MCF 10A (cell line): ENCODE data around the gene VPS16. TPM values are rescaled to one million over a fixed set of nuclear protein-coding genes. Genes with fewer than 3 reads are reported as not detected.

Experiments used
- BruUV-seq: library from RNA; stranded (reverse); fragments of 400-500 nt; replicated peaks from 2 replicates; lab custom pipeline; 2021; lab: Mats Ljungman, UMichigan
- CTCF ChIA-PET: fragments of 300-600 bp; sonication (Branson Sonifier 250); formaldehyde crosslinking; extraction: SDS; loops from one replicate; lab custom pipeline; 2021; ENCODE audit warnings: antibody characterized with exemption, inconsistent platforms; lab: Yijun Ruan, JAX
- POLR2A ChIA-PET: fragments of 300-600, 350-650 bp; sonication (Branson Sonifier 250); formaldehyde crosslinking; extraction: SDS; loops from one replicate; lab custom pipeline; 2020; ENCODE audit warnings: antibody characterized with exemption, inconsistent platforms; lab: Yijun Ruan, JAX
- DNase-seq: peaks from one replicate; pipeline ENCODE4 v3.0.0-alpha.2; 2018; ENCODE audit not compliant: unreplicated experiment
- H3K27ac Mint-ChIP-seq: one replicate; pipeline ENCODE4 v1.8.0; 2022; ENCODE audit warnings: mild to moderate bottlenecking, low read depth, mixed read lengths; ENCODE audit not compliant: unreplicated experiment
- H3K27me3 Mint-ChIP-seq: one replicate; pipeline ENCODE4 v1.8.0; 2022; ENCODE audit warnings: mixed read lengths; ENCODE audit not compliant: insufficient read depth, unreplicated experiment
- H3K36me3 Mint-ChIP-seq: one replicate; pipeline ENCODE4 v1.8.0; 2022; ENCODE audit warnings: mild to moderate bottlenecking, moderate library complexity, mixed read lengths; ENCODE audit not compliant: insufficient read depth, unreplicated experiment
- H3K4me1 Mint-ChIP-seq: one replicate; pipeline ENCODE4 v1.8.0; 2022; ENCODE audit warnings: mixed read lengths; ENCODE audit not compliant: insufficient read depth, unreplicated experiment
- H3K4me3 Mint-ChIP-seq: one replicate; pipeline ENCODE4 v1.8.0; 2022; ENCODE audit warnings: mild to moderate bottlenecking, moderate library complexity, mixed read lengths; ENCODE audit not compliant: unreplicated experiment
- H3K9me3 Mint-ChIP-seq: one replicate; pipeline ENCODE4 v1.8.0; 2022; ENCODE audit warnings: mixed read lengths; ENCODE audit not compliant: unreplicated experiment
- intact Hi-C: fragments of 100-400 bp; cut with micrococcal nuclease; formaldehyde crosslinking; loops from 2 replicates; pipeline ENCODE4 v1.14.1; 2022
- total RNA-seq: library from RNA; stranded (reverse); gene quantifications from 2 replicates; pipeline ENCODE4 v1.2.3, GENCODE V29; 2022
- TF ChIP-seq, protein P1 (sequence below): fragments of 200-600 bp; IDR thresholded peaks from one replicate; pipeline ENCODE4 v1.8.0; 2022; ENCODE audit warnings: antibody characterized with exemption, mild to moderate bottlenecking; ENCODE audit not compliant: unreplicated experiment

The VPS16 gene
- total RNA-seq, 1 experiment from 2014 or later, result 32.6 TPM

DNA sequence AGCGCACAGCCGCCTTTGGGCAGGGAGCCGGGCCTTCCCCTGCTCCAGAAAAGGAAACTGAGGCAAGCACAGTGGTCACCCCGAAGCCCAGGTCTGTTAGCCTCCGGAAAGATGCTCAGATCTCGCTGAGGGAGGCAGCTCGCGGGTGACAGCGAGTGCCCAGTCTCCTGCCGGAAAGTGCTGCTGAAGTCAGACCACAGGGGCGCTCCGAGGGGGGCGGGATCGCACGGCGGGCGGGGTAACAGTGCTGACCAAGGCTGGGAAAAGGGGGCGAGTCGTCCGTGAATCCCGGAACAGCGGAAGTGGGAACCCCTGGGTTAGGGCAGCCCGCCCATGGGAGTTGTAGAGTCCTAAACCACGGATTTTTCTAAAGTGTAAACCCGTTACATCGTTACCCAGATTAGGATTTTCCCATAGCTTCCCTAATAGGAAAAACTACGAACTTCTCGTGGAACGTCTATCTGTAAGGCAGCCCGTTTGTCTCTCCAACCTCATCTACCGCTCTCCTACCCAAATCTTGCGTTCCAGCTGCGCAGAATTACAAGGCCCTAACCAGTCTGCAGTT is 504 bp downstream of the VPS16 start:
- intact Hi-C loops, result no loop called here
- ChIA-PET CTCF (interaction anchor here (0.6 kb wide), 1 partner anchor 316 kb away, joined by 4 read pairs; no protein-coding TSS in a partner anchor), POLR2A (interaction anchor here (0.6 to 2.7 kb wide), 12 partner anchors 9 to 475 kb away, joined by 3 to 17 read pairs (median 4); partner anchors contain the start of genes IDH3B and NOP56)
- BruUV-seq, result TSS peak; percentile 67
- Mint-ChIP-seq H3K9me3 (no peaks in the 10 kb centered on the region), H3K4me3 (peak overlapping the region; percentile 82), H3K27ac (peak overlapping the region; percentile 33), H3K27me3 (no peaks in the 10 kb centered on the region), H3K4me1 (peaks cover 12% of the 10 kb centered on the region), H3K36me3 (peaks cover 13% of the 10 kb centered on the region)
- DNase-seq, result no peak
- TF ChIP-seq, protein P1, sequence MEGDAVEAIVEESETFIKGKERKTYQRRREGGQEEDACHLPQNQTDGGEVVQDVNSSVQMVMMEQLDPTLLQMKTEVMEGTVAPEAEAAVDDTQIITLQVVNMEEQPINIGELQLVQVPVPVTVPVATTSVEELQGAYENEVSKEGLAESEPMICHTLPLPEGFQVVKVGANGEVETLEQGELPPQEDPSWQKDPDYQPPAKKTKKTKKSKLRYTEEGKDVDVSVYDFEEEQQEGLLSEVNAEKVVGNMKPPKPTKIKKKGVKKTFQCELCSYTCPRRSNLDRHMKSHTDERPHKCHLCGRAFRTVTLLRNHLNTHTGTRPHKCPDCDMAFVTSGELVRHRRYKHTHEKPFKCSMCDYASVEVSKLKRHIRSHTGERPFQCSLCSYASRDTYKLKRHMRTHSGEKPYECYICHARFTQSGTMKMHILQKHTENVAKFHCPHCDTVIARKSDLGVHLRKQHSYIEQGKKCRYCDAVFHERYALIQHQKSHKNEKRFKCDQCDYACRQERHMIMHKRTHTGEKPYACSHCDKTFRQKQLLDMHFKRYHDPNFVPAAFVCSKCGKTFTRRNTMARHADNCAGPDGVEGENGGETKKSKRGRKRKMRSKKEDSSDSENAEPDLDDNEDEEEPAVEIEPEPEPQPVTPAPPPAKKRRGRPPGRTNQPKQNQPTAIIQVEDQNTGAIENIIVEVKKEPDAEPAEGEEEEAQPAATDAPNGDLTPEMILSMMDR, result no peak

DNA sequence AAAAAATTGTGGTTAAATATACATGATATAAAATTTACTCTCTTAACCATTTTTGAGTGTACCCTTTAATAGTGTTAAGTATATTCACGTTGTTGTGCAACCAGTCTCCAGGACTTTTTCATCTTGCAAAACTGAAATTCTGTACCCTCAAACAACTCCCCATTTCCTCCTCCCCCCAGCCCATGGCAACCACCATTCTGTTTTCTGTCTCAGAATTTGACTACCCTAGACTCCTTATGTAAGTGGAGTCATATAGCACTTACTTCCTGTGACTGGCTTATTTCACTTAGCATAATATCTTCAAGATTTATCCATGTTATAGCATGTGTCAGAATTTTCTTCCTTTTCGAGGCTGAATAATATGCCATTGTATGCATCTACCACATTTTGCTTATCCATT is 5.1 kb downstream of the VPS16 start:
- no TSS peak for BruUV-seq
- no peaks in the 10 kb centered on the region for H3K27me3 Mint-ChIP-seq

DNA sequence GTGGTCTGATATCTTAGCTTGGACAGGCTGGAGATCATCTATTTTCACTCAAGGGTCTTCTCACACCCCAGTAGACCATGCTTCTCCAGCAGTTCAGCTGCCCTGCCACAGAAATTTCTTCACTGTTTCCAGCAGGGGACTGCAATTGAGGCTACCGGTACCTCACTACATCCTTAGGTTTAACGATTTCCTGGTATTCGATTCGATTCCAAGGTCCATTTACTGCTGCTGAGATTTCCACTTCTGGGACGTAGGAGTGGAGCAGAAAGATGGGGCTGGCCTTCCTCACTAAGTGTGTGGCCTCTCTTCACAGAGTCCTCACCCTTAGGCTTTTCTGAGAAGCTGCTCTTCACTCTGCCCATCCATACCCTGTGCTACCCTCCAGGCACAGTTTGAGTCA is 6.2 kb downstream of the VPS16 start:
- DNase-seq, result no peak
- ChIA-PET POLR2A (interaction anchor here (0.6 kb wide), 1 partner anchor 310 kb away, joined by 4 read pairs; no protein-coding TSS in a partner anchor), CTCF (no interaction called here)
- H3K27me3 Mint-ChIP-seq, result no peaks in the 10 kb centered on the region
- no peaks in the 10 kb centered on the region for H3K9me3 Mint-ChIP-seq
- TF ChIP-seq, protein P1, result no peak
- peaks cover 6% of the 10 kb centered on the region for H3K4me1 Mint-ChIP-seq
- peaks cover 4% of the 10 kb centered on the region for H3K36me3 Mint-ChIP-seq
- BruUV-seq, result no TSS peak
- H3K4me3 Mint-ChIP-seq, result no peak overlapping the region
- peak overlapping the region; percentile 57 for H3K27ac Mint-ChIP-seq
- intact Hi-C loops, result no loop called here

More for the DNA sequence above, 5.1 kb downstream of the VPS16 start:
- H3K4me1 Mint-ChIP-seq, result peaks cover 6% of the 10 kb centered on the region
- no peak for DNase-seq
- TF ChIP-seq, protein P1, result no peak
- H3K4me3 Mint-ChIP-seq, result no peak overlapping the region
- H3K9me3 Mint-ChIP-seq, result no peaks in the 10 kb centered on the region
- no peak overlapping the region for H3K27ac Mint-ChIP-seq
- ChIA-PET POLR2A (no interaction called here), CTCF (no interaction called here)
- H3K36me3 Mint-ChIP-seq, result peaks cover 10% of the 10 kb centered on the region
- intact Hi-C loops, result no loop called here

DNA sequence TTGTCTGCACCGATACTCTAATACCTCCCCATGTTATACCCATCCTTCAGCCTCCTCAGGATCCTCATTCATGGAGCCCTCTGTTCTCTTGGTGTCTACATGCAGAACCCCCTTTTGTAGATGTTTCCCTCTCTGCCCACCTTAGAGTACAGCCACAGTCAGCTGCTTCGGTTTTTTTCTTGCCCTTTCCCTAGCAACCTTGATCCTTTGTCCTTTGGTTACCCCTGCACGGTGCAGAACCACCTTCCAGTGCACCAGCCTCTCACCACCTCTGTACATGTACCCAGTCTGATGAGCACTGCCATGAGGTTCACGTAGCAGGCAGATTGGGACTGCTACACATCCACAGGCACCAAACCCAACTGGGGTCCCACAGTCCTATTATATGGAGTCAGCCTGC is 7.3 kb downstream of the VPS16 start:
- no peak for DNase-seq
- ChIA-PET CTCF (interaction anchor here (0.6 kb wide), 1 partner anchor 8 kb away, joined by 3 read pairs; no protein-coding TSS in a partner anchor), POLR2A (no interaction called here)
- Mint-ChIP-seq H3K4me3 (no peak overlapping the region), H3K36me3 (peaks cover 4% of the 10 kb centered on the region), H3K9me3 (no peaks in the 10 kb centered on the region), H3K27ac (no peak overlapping the region), H3K27me3 (no peaks in the 10 kb centered on the region), H3K4me1 (peaks cover 6% of the 10 kb centered on the region)
- TF ChIP-seq, protein P1, result no peak
- BruUV-seq, result no TSS peak
- intact Hi-C loops, result no loop called here
